ENCODE data around the gene TBC1D9B. TPM values are rescaled to one million over a fixed set of nuclear protein-coding genes. Genes with fewer than 3 reads are reported as not detected.

The TBC1D9B gene
- total RNA-seq, 2 donors from 2014 or later = 89.3 to 136 TPM

DNA sequence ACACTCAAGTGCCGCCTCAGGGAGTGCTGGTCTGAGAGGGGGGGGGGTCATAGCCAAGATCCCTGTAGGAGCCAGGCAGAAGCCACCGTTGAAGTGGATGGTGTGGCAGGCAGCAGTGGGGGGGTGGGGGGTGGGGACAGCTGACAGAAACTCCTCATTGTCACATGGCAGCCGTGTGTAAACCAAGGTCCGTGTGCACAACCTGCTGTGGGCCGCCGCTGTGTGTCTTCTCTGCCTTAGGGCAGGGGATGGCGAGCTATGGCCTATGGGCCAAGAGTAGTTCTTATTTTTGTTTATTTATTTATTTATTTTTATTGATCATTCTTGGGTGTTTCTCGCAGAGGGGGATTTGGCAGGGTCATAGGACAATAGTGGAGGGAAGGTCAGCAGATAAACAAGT, 73.6 kb downstream of the TBC1D9B start:
- peaks cover 28% of the 10 kb centered on the region for H3K36me3 ChIP-seq
- TF ChIP-seq, protein P1, sequence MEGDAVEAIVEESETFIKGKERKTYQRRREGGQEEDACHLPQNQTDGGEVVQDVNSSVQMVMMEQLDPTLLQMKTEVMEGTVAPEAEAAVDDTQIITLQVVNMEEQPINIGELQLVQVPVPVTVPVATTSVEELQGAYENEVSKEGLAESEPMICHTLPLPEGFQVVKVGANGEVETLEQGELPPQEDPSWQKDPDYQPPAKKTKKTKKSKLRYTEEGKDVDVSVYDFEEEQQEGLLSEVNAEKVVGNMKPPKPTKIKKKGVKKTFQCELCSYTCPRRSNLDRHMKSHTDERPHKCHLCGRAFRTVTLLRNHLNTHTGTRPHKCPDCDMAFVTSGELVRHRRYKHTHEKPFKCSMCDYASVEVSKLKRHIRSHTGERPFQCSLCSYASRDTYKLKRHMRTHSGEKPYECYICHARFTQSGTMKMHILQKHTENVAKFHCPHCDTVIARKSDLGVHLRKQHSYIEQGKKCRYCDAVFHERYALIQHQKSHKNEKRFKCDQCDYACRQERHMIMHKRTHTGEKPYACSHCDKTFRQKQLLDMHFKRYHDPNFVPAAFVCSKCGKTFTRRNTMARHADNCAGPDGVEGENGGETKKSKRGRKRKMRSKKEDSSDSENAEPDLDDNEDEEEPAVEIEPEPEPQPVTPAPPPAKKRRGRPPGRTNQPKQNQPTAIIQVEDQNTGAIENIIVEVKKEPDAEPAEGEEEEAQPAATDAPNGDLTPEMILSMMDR (IDR thresholded peaks at IDR 0.05) = no peak
- no peaks in the 10 kb centered on the region for H3K27me3 ChIP-seq
- no peak overlapping the region for H3K27ac ChIP-seq
- H3K9me3 ChIP-seq = no peaks in the 10 kb centered on the region
- no peaks in the 10 kb centered on the region for H3K4me1 ChIP-seq
- DNase-seq = no peak
- no peak overlapping the region for H3K9ac ChIP-seq (ENCODE audit: low read depth in 2 of 2, low read length in 2 of 2)
- H3K4me3 ChIP-seq = no peak overlapping the region
- intact Hi-C loops (cut with DNase I) = no loop called here

DNA sequence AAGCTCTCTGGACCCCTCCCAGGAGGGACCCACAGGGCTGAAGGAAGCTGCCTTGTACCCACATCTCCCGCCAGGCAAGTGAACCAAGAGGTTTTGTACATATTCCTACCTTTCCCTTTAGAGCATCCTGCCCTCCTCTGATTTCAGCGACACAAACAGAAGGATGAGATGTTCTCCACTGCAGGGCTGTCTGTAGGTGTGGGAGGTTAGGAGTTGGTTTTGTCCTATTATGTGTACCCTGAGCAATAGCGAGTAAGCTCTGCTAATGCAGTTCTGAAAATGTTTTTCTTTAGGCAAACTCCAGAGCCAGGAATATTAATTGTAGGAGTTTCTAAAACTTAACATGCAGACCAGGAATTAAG, 74.0 kb downstream of the TBC1D9B start:
- Histone ChIP-seq H3K27me3 (no peaks in the 10 kb centered on the region), H3K27ac (no peak overlapping the region), H3K36me3 (peaks cover 28% of the 10 kb centered on the region), H3K4me3 (no peak overlapping the region), H3K4me1 (no peaks in the 10 kb centered on the region), H3K9me3 (no peaks in the 10 kb centered on the region), H3K9ac (ENCODE audit: low read depth in 2 of 2, low read length in 2 of 2) (no peak overlapping the region)
- no peak for DNase-seq
- intact Hi-C loops (cut with DNase I) = no loop called here
- TF ChIP-seq, protein P1 (IDR thresholded peaks at IDR 0.05) = no peak

DNA sequence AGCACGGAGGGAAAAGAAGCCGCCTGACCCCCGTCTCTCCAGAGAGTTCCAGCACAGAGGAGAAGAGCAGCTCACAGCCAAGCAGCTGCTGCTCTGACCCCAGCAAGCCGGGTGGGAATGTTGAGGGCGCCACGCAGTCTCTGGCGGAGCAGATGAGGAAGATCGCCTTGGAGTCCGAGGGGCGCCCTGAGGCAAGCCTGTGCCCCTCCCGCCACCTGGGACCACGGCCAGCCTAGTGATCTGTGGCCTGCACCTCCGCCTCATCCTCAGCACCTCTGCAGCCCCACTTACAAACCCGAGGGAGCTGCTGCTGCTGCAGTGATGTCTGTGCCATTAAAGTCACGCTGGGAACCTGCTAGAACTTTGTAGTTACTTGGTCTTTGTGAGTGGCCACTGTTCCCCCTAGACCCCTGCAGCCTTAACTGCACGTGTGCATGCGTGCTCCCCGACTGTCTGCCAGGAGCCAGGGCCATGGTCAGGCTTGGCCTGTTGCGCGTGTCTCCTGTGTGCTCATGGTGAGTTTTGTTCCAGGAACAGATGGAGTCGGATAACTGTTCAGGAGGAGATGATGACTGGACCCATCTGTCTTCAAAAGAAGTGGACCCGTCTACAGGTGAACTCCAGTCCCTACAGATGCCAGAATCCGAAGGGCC, 74.5 kb downstream of the TBC1D9B start:
- no peak for DNase-seq
- H3K4me3 ChIP-seq = no peak overlapping the region

DNA sequence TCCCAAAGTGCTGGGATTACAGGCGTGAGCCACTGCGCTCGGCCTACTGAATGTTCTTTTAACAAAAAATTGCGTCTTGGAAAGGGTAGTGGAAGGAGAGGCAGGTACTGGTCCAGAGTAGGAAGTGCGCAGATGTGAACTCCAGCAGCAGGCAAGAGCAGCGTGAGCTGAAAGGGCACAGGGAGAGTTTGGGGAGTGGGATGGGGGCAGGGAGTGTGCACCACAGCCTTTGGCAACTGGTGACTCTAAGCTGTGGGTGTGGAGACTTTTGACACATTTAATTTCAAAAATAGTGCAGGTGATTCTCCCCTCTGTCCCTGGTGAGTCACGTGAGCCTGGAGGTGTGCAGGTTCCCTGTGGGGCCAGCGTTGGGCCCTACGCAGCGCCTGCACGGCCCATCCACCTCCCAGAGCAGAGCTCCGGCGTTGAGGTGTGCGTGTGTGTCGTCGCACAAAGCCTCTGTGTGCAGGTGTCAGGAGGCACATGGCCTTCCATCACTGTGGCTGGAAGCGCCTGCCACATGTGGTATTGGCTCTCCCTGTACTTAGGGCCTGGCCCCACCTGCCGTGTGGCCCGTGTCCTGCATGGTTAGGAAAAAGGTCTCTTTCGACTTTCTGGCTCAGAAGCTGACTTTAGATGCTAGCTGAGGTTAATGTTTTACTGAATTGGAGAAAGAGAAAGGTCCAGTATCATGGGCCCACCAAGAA, 75.5 kb downstream of the TBC1D9B start:
- peaks cover 23% of the 10 kb centered on the region for H3K36me3 ChIP-seq
- no peaks in the 10 kb centered on the region for H3K27me3 ChIP-seq
- H3K4me3 ChIP-seq = no peak overlapping the region
- intact Hi-C loops (cut with DNase I) = no loop called here
- no peaks in the 10 kb centered on the region for H3K9me3 ChIP-seq
- no peak for DNase-seq
- H3K4me1 ChIP-seq = peaks cover 4% of the 10 kb centered on the region
- H3K27ac ChIP-seq = no peak overlapping the region
- no peak overlapping the region for H3K9ac ChIP-seq (ENCODE audit: low read depth in 2 of 2, low read length in 2 of 2)
- TF ChIP-seq, protein P1 (IDR thresholded peaks at IDR 0.05) = no peak

More for the DNA sequence above, 74.5 kb downstream of the TBC1D9B start:
- TF ChIP-seq, protein P1 (IDR thresholded peaks at IDR 0.05) = no peak
- intact Hi-C loops (cut with DNase I) = no loop called here
- H3K9me3 ChIP-seq = no peaks in the 10 kb centered on the region
- no peaks in the 10 kb centered on the region for H3K27me3 ChIP-seq
- no peak overlapping the region for H3K27ac ChIP-seq
- no peak overlapping the region for H3K9ac ChIP-seq (ENCODE audit: low read depth in 2 of 2, low read length in 2 of 2)
- H3K4me1 ChIP-seq = no peaks in the 10 kb centered on the region
- H3K36me3 ChIP-seq = peaks cover 25% of the 10 kb centered on the region

DNA sequence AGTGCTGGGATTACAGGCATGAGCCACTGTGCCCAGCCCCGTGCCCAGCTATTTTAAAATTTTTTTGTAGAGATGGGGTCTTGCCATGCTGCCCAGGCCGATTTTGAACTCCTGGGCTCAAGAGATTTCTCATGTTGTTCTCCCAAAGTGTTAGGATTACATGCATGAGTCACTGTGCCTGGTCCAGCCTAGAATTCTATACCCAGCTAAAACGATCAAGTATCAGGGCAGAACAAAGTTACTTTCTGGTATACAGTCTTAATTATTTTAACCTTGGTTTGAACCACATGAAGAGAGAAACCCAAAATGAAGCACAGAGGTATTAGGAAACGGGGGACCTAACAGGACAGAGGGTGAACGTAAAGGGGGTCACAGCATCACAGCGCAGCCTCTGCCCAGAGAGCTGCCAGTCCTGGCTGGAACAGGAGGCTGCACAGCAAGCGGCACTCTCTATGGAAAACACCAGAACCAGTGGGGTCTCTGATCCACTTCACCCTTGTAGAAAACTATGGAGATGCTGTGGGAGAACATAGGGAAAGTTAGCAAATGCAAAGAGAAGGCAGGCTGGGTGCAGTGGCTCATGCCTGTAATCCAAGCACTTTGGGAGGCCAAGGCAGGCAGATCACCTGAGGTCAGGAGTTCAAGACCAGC, 76.8 kb downstream of the TBC1D9B start:
- Histone ChIP-seq H3K9me3 (no peaks in the 10 kb centered on the region), H3K36me3 (peaks cover 29% of the 10 kb centered on the region), H3K27me3 (no peaks in the 10 kb centered on the region), H3K4me3 (no peak overlapping the region), H3K9ac (ENCODE audit: low read depth in 2 of 2, low read length in 2 of 2) (no peak overlapping the region), H3K27ac (no peak overlapping the region), H3K4me1 (peaks cover 13% of the 10 kb centered on the region)
- intact Hi-C loops (cut with DNase I) = no loop called here
- DNase-seq = no peak
- TF ChIP-seq, protein P1 (IDR thresholded peaks at IDR 0.05) = no peak
